22Rv1 (cell line): Measurements from ENCODE around the gene DNAH8.

Experiments used
- ZFX ChIP-seq: fragments of 450-650 bp; IDR thresholded peaks from 2 replicates; pipeline ENCODE4 v1.6.1; 2017; ENCODE audit warnings: antibody characterized with exemption, borderline replicate concordance
- TF ChIP-seq, protein P1 (sequence below): fragments of 450-650 bp; IDR thresholded peaks from 2 replicates; pipeline ENCODE4 v1.5.1; 2017; ENCODE audit warnings: mild to moderate bottlenecking

DNA sequence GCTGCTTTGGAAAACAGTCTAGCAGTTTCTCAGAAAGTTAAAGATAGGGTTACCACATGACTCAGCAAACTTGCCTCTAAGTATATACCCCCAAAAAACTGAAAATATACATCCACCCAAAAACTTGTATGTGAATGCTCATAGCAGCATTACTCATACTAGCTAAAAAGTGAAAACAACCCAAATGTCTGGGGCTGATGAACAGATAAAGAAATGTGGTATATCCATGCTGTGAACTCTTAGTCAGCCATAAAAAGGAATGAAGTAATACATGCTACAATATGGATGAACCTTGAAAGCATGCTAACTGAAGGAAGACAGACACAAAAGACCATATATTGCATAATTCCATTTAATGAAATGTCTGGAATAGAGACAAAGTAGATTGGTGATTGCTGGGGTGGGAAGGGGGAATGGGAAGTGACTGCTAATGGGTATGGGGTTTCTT is 253.6 kb downstream of the DNAH8 start:
- TF ChIP-seq, protein P1, sequence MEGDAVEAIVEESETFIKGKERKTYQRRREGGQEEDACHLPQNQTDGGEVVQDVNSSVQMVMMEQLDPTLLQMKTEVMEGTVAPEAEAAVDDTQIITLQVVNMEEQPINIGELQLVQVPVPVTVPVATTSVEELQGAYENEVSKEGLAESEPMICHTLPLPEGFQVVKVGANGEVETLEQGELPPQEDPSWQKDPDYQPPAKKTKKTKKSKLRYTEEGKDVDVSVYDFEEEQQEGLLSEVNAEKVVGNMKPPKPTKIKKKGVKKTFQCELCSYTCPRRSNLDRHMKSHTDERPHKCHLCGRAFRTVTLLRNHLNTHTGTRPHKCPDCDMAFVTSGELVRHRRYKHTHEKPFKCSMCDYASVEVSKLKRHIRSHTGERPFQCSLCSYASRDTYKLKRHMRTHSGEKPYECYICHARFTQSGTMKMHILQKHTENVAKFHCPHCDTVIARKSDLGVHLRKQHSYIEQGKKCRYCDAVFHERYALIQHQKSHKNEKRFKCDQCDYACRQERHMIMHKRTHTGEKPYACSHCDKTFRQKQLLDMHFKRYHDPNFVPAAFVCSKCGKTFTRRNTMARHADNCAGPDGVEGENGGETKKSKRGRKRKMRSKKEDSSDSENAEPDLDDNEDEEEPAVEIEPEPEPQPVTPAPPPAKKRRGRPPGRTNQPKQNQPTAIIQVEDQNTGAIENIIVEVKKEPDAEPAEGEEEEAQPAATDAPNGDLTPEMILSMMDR: no peak
- TF ChIP-seq ZFX: no peak
